NCI-H146 treated with DMSO at 0.1 percent for 48 hours (cell line): ENCODE data around the gene CASK.
"Not testable (repeated sequence)": the region's sequence is repeated elsewhere in the genome, so short reads cannot be mapped to it uniquely, and the experiment has no call there.

Experiments used
- DNase-seq: peaks from one replicate; lab custom pipeline; 2025; ENCODE audit not compliant: unreplicated experiment; lab: John Stamatoyannopoulos, UW

CASK gene

GRCh38 chrX:41737065-41737464 lies 186.3 kb downstream of the CASK start:
- no peak for DNase-seq

GRCh38 chrX:41734530-41734929 lies 188.8 kb downstream of the CASK start:
- no peak for DNase-seq

- no peak for DNase-seq
These were observed 189.4 kb downstream of the CASK start for GRCh38 chrX:41733939-41734338.

GRCh38 chrX:41732260-41732659 lies 191.1 kb downstream of the CASK start:
- DNase-seq: no peak

GRCh38 chrX:41730081-41730480 lies 193.3 kb downstream of the CASK start:
- no peak for DNase-seq

- DNase-seq: no peak
These were observed 195.2 kb downstream of the CASK start for GRCh38 chrX:41728125-41728524.

GRCh38 chrX:41723826-41724225 lies 199.5 kb downstream of the CASK start, which contains the start of gene GPR82:
TSS of gene GPR82 (plus strand) at chrX:41724181. CDS start at chrX:41727027, 2,846 bp downstream.
- DNase-seq: no peak

- no peak for DNase-seq
These were observed 200.3 kb downstream of the CASK start for GRCh38 chrX:41722816-41723618.

- no peak for DNase-seq
These were observed 201.1 kb downstream of the CASK start for GRCh38 chrX:41722214-41722613.

- DNase-seq: no peak
These were observed 201.8 kb downstream of the CASK start for GRCh38 chrX:41721590-41721989.

GRCh38 chrX:41720125-41720779 lies 203.1 kb downstream of the CASK start:
- DNase-seq: no peak

GRCh38 chrX:41719610-41720009 lies 203.7 kb downstream of the CASK start:
- DNase-seq: not testable (repeated sequence)

GRCh38 chrX:41718481-41719235 lies 204.7 kb downstream of the CASK start:
- no peak for DNase-seq

GRCh38 chrX:41716767-41717473 lies 206.4 kb downstream of the CASK start:
- no peak for DNase-seq

- DNase-seq: no peak
These were observed 207.1 kb downstream of the CASK start for GRCh38 chrX:41716222-41716621.

- DNase-seq: no peak
These were observed 212.2 kb downstream of the CASK start for GRCh38 chrX:41711021-41711667.

GRCh38 chrX:41708486-41708885 lies 214.9 kb downstream of the CASK start:
- no peak for DNase-seq

GRCh38 chrX:41707218-41707617 lies 216.1 kb downstream of the CASK start:
- no peak for DNase-seq

GRCh38 chrX:41705680-41706374 lies 217.5 kb downstream of the CASK start:
- DNase-seq: no peak

- no peak for DNase-seq
These were observed 218.3 kb downstream of the CASK start for GRCh38 chrX:41705042-41705441.
